ENCODE measurements around the gene ZNF747. TPM values are rescaled to one million over a fixed set of nuclear protein-coding genes. Genes with fewer than 3 reads are reported as not detected.

The ZNF747 gene
- total RNA-seq, 1 experiment from 2014 or later: 10.6 TPM

DNA sequence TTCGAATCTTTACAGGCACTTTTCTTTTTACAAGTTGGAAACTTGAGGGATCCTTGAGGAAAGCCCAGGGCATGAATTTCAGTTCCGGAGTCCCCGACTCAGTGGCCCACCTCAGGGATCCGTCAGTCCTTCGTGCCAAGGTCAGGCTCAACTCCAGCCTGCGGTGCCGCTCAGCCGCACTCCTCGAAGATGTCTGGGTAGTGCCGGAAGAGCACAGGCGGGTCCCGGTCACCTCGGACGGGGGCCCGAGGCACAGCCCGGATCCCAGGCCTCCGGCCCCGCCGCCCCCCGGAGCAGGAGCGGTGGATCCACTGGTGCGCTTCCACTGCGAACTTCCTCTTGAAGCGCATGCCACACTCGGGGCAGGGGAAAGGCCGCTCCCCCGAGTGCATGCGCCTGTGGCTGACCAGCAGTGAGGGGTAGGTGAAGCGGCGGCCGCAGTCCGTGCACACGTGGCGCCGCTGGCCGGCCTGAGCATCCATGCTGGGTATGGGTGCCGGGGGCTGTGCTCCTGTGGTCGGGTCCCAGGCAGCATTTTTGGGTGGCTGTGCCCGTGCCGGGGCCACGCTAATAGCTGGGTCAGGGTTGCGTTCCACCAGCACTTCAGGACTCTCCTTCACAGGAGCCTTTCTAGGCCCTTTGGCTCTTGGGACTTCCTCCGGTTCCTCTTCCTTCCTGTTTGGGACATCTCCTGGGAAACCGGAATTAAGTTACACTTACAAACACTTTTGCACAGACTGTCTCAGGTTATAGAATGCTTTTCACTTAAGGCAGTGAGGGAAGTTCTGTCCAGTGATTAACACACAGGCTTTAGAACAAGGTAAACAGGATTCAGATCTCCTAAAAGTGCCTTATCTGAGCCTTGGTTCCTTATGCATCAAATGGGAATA, 35.3 kb upstream of the ZNF747 start:
- no peaks in the 10 kb centered on the region for H3K36me3 ChIP-seq (ENCODE audit: insufficient read depth, low read length, poor library complexity, severe bottlenecking)
- H3K4me1 ChIP-seq (ENCODE audit: insufficient read depth, low read length, poor library complexity, severe bottlenecking): peaks cover 34% of the 10 kb centered on the region
- TF ChIP-seq CTCF (conservative IDR thresholded peaks at IDR 0.05; ENCODE audit: low read depth, low read length) (no peak), EZH2 (IDR thresholded peaks at IDR 0.05; ENCODE audit: borderline replicate concordance, low read depth, low read length, poor library complexity, severe bottlenecking) (no peak)
- no peak for DNase-seq (ENCODE audit: low spot score)
- no peaks in the 10 kb centered on the region for H3K9me3 ChIP-seq (ENCODE audit: low read depth, low read length, poor library complexity, severe bottlenecking)
- no peak overlapping the region for H3K4me3 ChIP-seq (ENCODE audit: low read depth, low read length, poor library complexity, severe bottlenecking)
- BruUV-seq (replicated peaks): TSS peak; percentile 38
- intact Hi-C loops (cut with micrococcal nuclease; ENCODE audit: unreplicated experiment): no loop called here
- ChIA-PET CTCF (interaction anchor here (0.7 kb wide), 1 partner anchor 161 kb away, joined by 5 read pairs; no protein-coding TSS in a partner anchor), POLR2A (ENCODE audit: low non-redundant PET) (no interaction called here)
- H3K27me3 ChIP-seq (replicated peaks; ENCODE audit: insufficient read depth, low read depth, low read length, poor library complexity): no peaks in the 10 kb centered on the region
- H3K27ac ChIP-seq (ENCODE audit: low read depth, low read length, poor library complexity, severe bottlenecking): no peak overlapping the region

DNA sequence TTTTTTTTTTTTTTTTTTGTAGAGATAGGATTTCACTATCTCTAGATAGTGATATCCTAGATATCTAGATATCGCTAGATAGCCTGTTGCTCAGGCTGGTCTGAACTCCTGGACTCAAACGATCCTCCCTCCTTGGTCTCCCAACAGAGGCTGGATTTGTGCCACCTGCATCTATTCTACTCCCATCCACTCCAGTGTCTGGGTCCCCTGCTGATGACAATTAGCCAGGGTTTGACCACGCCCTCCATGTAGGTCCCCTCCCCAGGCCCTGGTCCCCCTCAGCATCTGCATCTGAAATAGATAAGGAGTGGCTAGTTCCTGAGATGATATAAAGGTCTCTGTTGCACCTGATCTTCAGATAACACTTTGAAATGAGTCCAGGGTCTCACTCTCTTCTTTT, 34.6 kb upstream of the ZNF747 start:
- Histone ChIP-seq H3K4me3 (ENCODE audit: low read depth, low read length, poor library complexity, severe bottlenecking) (no peak overlapping the region), H3K9me3 (ENCODE audit: low read depth, low read length, poor library complexity, severe bottlenecking) (no peaks in the 10 kb centered on the region), H3K27ac (ENCODE audit: low read depth, low read length, poor library complexity, severe bottlenecking) (no peak overlapping the region), H3K36me3 (ENCODE audit: insufficient read depth, low read length, poor library complexity, severe bottlenecking) (no peaks in the 10 kb centered on the region), H3K4me1 (ENCODE audit: insufficient read depth, low read length, poor library complexity, severe bottlenecking) (peaks cover 34% of the 10 kb centered on the region), H3K27me3 (replicated peaks; ENCODE audit: insufficient read depth, low read depth, low read length, poor library complexity) (no peaks in the 10 kb centered on the region)
- TF ChIP-seq CTCF (conservative IDR thresholded peaks at IDR 0.05; ENCODE audit: low read depth, low read length): no peak
- TF ChIP-seq EZH2 (IDR thresholded peaks at IDR 0.05; ENCODE audit: borderline replicate concordance, low read depth, low read length, poor library complexity, severe bottlenecking): no peak
- POLR2A ChIA-PET (ENCODE audit: low non-redundant PET): no interaction called here
- DNase-seq (ENCODE audit: low spot score): no peak
- intact Hi-C loops (cut with micrococcal nuclease; ENCODE audit: unreplicated experiment): no loop called here
- CTCF ChIA-PET: no interaction called here
- BruUV-seq (replicated peaks): no TSS peak

DNA sequence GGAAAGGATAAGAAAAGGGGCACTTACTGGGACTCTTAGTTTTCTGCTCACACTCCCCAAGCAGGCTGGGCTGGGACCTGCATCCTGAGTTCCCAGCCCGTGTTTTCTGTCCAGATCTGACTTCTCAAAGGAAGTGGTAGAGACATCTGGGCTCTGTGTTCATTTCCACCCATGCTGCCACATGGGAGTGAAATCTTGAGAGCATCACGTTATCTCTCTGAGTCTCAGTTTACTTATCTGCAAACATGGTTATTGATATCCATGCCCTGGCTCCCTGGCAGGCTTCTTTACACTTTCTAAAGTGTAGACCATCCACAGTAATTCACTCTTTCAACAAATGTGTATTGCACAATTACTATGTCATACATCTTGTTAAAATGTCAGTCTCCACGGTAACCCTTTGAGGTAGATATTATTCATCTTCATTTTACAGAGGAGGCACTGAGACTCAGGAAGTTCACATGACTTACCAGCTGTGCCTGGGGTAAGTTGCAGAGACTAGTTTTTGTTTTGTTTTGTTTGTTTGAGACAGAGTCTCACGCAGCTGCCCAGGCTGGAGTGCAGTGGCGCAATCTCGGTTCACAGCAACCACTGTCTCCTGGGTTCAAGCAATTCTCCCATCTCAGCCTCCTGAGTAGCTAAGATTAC, 33.5 kb upstream of the ZNF747 start:
- DNase-seq (ENCODE audit: low spot score): peak; percentile 69
- Histone ChIP-seq H3K4me1 (ENCODE audit: insufficient read depth, low read length, poor library complexity, severe bottlenecking) (peaks cover 29% of the 10 kb centered on the region), H3K9me3 (ENCODE audit: low read depth, low read length, poor library complexity, severe bottlenecking) (no peaks in the 10 kb centered on the region), H3K27ac (ENCODE audit: low read depth, low read length, poor library complexity, severe bottlenecking) (peak overlapping the region; percentile 49), H3K4me3 (ENCODE audit: low read depth, low read length, poor library complexity, severe bottlenecking) (no peak overlapping the region), H3K36me3 (ENCODE audit: insufficient read depth, low read length, poor library complexity, severe bottlenecking) (no peaks in the 10 kb centered on the region), H3K27me3 (replicated peaks; ENCODE audit: insufficient read depth, low read depth, low read length, poor library complexity) (no peaks in the 10 kb centered on the region)
- ChIA-PET POLR2A (ENCODE audit: low non-redundant PET) (no interaction called here), CTCF (interaction anchor here (0.6 to 0.7 kb wide), 2 partner anchors 34 to 350 kb away, joined by 3 to 5 read pairs; no protein-coding TSS in a partner anchor)
- no peak for TF ChIP-seq EZH2 (IDR thresholded peaks at IDR 0.05; ENCODE audit: borderline replicate concordance, low read depth, low read length, poor library complexity, severe bottlenecking)
- no peak for TF ChIP-seq CTCF (conservative IDR thresholded peaks at IDR 0.05; ENCODE audit: low read depth, low read length)
- no TSS peak for BruUV-seq (replicated peaks)
- intact Hi-C loops (cut with micrococcal nuclease; ENCODE audit: unreplicated experiment): no loop called here

Measured in A673 (cell line).